A204.1 (cell line): Measurements from ENCODE around the gene MIEN1.
"Not testable (repeated sequence)": the region's sequence is repeated elsewhere in the genome, so short reads cannot be mapped to it uniquely, and the experiment has no call there.

Experiments used
- FAIRE-seq: peaks from 2 replicates; lab custom pipeline; 2012; peaks lifted over from hg19 to GRCh38; lab: Jason Lieb, UNC

The MIEN1 gene

DNA sequence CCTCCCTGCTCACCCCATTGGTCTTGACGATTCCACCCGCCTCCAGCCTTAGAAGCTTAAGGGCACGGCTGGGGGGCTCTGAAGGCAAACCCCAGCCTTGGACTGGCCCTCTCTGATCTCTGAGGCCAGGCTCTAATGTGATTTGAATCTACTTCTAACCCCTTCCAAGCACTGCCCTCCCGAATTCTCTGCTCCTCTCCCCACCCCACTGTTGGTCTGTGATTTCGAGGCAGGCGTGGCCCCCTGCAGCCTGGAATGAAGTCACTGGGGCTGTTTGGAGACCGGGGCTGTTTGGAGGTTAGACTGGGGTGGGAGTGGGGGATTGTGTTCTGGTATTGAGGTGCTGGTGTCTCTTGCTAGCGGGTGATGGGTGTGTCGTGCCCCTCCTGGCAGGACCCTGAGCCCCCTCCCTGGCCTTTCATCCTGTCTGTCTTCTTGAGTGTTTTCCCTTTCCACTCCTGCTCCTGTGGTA, 9.6 kb upstream of the MIEN1 start:
- no peak for FAIRE-seq

DNA sequence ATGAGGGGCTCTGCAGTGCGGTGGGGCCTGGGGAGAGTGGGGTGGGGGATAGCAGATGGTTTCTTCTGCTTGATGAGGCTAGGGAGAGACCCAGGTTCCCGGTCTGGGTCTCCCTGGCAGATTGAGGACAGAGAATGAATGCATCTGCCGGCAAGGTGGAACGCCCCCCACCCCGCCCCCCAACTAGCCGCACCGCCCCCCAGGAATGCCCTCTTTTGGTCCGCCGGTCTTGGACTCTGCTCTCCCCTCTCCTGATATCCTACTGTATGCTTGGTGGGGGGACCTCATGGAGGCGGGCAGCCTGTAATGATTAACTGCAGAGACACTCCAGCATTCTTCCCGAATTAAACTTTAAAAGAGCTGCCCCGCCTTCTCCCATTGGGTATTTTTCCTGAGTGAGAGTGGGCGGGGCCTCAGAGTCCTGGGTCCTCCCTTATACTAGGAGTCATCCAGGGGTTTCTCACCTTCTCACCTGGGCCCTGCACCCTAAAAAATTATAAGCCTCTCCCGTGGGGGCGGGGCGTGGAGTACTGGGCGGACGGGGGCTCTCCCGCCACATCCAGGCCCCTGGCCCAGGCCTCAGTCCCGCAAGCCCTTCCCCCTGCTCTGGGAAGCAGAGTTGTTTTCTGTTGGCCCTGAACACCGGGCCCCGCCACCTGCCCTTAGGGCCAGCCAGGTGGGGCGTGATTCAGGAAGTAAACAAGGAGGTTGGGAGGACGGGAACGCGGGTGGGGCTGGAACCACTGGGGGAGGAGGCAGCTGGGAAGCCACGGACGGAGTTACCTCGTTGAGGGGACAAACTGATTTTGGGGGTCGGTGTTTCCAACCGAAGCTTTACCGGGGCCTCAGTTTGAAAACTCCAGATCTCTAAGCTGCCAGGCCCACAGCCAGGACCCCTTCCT, 8.9 kb upstream of the MIEN1 start:
- FAIRE-seq: no peak

- no peak for FAIRE-seq
These were observed 8.2 kb upstream of the MIEN1 start for GRCh38 chr17:39738568-39738901.

DNA sequence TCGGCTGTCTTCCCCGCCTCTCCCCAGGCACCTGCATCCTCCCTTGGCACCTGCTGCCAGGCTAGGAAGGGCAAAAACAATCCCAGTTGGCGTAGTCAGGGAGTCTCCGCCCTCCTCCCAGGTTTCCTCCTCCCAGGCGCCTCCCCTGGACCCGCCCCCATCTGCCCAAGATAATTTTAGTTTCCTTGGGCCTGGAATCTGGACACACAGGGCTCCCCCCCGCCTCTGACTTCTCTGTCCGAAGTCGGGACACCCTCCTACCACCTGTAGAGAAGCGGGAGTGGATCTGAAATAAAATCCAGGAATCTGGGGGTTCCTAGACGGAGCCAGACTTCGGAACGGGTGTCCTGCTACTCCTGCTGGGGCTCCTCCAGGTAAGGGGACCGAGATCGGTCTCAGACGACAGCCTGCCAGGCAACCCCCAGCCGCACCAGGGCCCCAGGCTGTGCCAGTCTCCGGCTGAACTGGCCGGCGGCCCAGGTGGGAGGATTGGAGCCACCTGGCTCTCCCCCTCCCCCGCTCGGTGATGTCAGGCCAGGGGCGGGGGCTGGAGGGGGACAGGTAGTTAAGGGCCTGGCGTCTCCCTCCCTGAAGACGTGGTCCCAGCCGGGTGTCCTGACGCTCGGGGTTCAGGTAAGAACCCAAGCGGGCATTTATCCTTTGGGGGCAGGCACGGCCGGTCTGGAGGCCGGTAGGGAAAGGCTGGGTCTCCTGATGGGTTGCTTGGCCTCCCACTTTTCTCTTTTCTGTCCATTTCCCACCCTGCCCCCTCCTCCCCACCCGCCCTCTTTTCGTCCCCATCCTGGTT, 7.6 kb upstream of the MIEN1 start, which contains the start of gene GRB7:
Gene GRB7 (plus strand): TSS at position 179 of the 808 bp plus-strand sequence. CDS start 4,364 bp downstream, outside the sequence.
- no peak for FAIRE-seq

DNA sequence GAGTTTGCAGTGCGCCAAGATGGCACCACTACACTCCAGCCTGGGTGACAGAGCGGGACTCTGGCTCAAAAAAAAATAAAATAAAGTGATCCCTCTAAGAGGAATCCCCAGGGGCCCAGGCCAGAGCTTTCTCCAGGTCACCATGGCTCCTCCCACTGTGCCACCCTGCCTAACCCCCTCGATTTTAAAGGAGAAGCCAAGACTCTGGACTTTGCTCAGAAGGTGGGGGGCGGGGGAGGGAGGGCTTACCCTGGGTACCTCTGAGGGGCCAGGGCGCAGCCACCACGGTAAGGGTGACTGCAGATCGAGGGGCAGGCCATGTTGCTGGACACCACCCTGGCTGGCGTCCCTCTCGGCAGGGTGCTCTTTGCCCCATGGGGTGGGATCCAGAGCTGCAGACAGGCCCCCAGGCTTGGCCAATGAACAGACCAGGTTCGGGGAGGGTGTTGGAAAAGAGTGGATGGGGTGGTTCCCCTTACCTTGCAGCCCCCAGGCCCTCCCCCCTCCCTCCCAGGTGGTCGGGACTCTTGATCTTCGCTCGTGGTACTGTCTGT, 7.0 kb upstream of the MIEN1 start:
- no peak for FAIRE-seq

DNA sequence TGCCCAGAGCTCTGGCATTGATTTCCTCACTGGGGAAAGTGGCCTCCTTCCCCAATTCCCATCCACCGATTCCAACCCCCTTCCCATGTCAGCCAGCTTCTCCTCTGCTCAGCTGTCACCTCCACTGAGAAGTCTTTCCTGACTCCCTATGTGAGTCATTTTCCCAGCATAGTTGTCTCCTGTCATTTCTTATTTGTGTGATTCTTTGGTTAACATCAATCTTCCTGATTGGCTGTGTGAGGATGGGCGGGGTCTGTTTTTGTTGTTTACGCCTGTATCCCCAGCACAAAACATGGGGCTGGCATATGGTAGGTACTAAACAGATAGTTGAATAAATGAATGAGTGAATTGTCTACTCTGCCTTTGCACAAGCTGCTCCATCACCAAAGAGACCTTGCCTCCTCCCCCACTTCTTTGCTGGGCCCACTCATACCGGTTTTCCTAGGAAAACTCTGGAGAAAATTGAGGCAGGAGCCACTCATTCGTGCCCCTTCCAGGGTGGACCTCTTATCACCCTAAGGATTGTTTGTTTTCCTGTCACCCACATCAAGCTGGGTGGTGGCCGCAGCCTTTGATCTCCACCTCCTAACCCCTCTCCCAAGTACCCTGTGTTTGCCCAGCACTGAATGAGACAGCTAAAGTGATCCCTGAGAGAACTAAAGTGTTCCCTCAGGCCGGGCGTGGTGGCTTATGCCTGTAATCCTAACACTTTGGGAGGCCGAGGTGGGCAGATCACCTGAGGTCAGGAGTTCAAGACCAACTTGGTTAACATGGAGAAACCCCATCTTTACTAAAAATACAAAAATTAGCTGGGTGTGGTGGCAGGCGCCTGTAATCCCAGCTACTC, 6.2 kb upstream of the MIEN1 start:
- no peak for FAIRE-seq

- no peak for FAIRE-seq
These were observed 5.5 kb upstream of the MIEN1 start for GRCh38 chr17:39735882-39736281.

DNA sequence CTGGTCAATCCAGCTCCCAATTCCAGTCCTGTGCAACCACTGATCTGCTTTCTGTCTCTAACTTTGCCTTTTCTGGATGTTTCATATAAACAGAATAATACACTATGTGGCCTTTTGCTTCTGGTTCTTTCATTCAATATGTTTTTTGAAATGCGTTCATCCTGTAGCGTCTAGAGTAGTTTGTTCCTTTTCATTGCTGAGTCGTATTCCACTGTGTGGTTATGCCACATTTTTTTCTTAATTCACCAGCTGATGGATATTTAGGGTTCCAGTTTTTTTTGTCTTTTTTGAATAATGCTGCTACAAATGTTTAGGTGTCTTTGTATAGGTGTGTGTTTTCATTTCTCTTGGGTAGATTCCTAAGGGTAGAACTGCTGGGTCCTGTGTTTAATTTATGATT, 2.3 kb upstream of the MIEN1 start:
- no peak for FAIRE-seq

DNA sequence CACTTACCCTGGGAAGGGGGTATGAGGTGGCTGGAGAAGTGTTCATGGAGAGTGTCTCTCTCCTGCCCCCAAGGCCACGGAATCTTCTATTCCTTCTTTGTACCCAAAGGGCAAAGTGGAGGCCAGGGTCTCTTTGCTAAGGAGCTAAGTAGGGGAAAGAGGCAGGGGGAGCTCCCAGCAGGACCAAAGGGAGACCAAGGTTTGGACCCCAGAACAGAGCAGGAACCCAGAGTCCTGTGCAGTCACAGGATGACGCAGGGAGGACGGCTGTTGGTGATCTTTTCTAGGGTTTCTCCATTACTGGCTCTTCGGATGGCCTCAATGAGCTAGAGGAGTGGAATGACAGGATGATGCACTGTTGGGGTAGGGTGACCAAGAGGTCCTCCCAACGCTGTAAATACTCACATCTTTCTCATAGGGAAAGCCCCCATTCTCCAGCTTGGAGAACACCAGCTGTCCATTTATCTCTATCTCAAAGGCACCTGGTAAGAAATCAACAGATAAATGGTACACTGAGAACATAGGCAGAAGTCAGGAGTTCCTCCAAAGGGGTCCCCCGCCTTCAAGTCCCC, 966 bp downstream of the MIEN1 start:
- FAIRE-seq: no peak

GRCh38 chr17:39727556-39727955, 2.8 kb downstream of the MIEN1 start:
- no peak for FAIRE-seq

- FAIRE-seq: no peak
These were observed 3.7 kb downstream of the MIEN1 start for GRCh38 chr17:39726617-39727016.

DNA sequence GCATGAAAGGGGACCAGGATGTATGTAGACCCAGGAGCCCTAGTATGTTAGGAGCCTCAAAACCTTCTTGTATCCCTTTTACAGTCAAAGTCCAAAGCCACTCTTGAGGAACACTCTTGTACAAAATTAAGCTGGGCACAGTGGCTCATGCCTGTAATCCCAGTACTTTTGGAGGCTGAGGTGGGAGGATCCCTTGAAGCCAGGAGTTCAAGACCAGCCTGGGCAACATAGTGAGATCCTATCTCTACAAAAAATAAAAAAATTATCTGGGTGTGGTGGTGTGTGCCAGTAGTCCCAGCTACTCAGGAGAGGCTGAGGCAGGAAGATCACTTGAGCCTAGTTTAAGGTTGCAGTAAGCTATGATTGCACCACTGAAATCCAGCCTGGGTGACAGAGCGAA, 4.4 kb downstream of the MIEN1 start:
- not testable (repeated sequence) for FAIRE-seq

GRCh38 chr17:39724731-39725130, 5.6 kb downstream of the MIEN1 start:
- FAIRE-seq: no peak

DNA sequence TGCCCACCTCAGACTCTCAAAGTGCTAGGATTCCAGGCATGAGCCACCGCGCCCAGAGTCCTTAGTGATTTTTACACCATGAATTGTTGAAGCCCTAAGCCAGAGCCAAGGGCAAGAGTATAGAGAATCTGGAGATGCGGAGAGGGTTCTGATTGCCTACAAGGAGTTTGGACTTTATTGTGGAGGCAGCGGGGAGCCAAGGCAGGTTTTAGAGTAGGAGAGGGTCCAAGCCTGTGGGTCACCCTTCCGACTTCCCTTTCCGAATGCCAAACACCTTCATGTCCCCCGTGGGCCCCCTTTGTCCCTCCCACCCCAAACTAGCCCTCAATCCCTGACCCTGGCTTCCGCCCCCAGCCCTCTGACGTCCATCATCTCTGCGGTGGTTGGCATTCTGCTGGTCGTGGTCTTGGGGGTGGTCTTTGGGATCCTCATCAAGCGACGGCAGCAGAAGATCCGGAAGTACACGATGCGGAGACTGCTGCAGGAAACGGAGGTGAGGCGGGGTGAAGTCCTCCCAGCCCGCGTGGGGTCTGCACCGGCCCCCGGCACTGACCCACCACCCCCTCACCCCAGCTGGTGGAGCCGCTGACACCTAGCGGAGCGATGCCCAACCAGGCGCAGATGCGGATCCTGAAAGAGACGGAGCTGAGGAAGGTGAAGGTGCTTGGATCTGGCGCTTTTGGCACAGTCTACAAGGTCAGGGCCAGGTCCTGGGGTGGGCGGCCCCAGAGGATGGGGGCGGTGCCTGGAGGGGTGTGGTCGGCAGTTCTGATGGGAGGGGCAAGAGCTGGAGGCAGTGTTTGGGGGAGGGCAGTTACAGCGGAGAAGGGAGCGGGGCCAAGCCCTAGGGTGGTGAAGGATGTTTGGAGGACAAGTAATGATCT, 7.1 kb downstream of the MIEN1 start:
- no peak for FAIRE-seq

DNA sequence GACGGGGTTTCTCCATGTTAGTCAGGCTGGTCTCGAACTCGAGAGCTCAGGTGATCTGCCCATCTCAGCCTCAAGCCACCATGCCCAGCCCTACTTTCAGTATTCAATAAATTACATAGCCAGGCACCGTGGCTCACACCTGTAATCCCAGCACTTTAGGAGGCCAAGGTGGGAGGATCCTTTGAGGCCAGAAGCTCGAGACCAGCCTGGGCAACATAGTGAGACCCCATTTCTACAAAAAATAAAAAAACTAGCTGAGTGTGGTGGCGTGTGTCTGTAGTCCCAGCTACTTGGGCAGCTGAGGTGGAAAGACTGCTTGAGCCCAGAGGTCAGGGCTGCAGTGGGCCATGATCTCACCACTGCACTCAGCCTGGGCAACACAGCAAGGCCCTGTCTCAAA, 8.2 kb downstream of the MIEN1 start:
- FAIRE-seq: no peak

DNA sequence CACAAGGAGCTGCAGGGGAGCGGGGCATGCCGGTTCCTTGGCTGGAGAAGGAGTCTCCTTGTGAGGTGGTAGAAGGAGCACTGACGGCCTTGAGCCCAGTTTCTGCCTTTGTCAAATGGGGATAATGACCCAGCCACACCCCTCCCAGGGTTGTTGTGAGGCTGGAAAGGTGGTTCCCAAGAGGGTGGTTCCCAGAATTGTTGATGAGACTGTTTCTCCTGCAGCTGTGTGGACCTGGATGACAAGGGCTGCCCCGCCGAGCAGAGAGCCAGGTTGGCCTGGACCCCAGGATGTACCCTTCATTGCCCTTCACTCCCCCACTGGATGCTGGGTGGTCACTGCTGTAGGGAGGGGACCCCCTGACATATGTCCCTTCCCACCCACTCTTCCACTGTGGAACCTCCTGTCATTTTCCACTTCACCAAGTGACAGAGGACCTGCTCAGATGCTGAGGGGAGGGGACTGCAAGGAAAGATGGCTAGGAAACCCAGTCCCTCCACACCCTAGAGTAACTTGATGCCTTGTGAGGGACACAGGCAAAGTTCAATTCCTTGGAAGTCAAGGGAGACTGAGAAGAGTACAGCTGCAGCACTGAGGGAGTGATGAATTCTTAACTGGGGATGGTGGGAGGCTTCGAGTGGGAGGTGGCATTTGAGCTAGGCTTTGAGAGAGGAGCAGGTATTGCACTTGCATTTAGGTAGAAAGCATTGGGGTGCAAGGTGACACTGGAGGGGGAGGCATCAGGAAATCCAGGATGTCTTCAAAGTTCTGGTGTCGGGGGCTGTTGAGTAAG, 10.6 kb downstream of the MIEN1 start:
- no peak for FAIRE-seq

GRCh38 chr17:39717660-39718059, 12.7 kb downstream of the MIEN1 start:
- FAIRE-seq: no peak

GRCh38 chr17:39716879-39717536, 13.3 kb downstream of the MIEN1 start:
- FAIRE-seq: no peak
